Liver (tissue), 9 donors: ENCODE results near the gene KLF12. TPM values are rescaled to one million over a fixed set of nuclear protein-coding genes. Genes with fewer than 3 reads are reported as not detected.

Source experiments
- DNase-seq: peaks from one replicate; pipeline ENCODE4 v3.0.0-alpha.2; 2017; ENCODE audit warnings: low spot score
- H3K27ac ChIP-seq, 2 donors: one replicate each; pipeline ENCODE4 v1.7.0; 2013; ENCODE audit warnings: inconsistent platforms in 2 of 2, low read length in 2 of 2, control low read depth in 1 of 2, low read depth in 1 of 2, mild to moderate bottlenecking in 1 of 2
- H3K27me3 ChIP-seq, 4 donors: one replicate each; pipeline versions ENCODE4 v1.6.1 to v1.7.0; 2013; ENCODE audit warnings: low read length in 3 of 4, inconsistent platforms in 1 of 4, mild to moderate bottlenecking in 1 of 4, moderate library complexity in 1 of 4; ENCODE audit not compliant: control insufficient read depth in 4 of 4, insufficient read depth in 4 of 4
- H3K36me3 ChIP-seq, 4 donors: one replicate each; pipeline versions ENCODE4 v1.6.1 to v1.7.0; 2013; ENCODE audit warnings: low read length in 3 of 4, mild to moderate bottlenecking in 3 of 4, low read depth in 1 of 4, moderate library complexity in 1 of 4; ENCODE audit not compliant: control insufficient read depth in 4 of 4, insufficient read depth in 3 of 4
- H3K4me1 ChIP-seq, 4 donors: one replicate each; pipeline versions ENCODE4 v1.6.1 to v1.7.0; 2013; ENCODE audit warnings: low read length in 3 of 4, mild to moderate bottlenecking in 3 of 4, moderate library complexity in 1 of 4; ENCODE audit not compliant: control insufficient read depth in 4 of 4, insufficient read depth in 4 of 4
- H3K4me3 ChIP-seq, 3 donors: one replicate each; pipeline versions ENCODE4 v1.6.1 to v1.7.0; 2013; ENCODE audit warnings: low read length in 3 of 3, control low read depth in 1 of 3, low read depth in 1 of 3, mild to moderate bottlenecking in 1 of 3
- H3K9ac ChIP-seq, 2 donors: one replicate each; pipeline ENCODE4 v1.7.0; 2013; ENCODE audit warnings: low read length in 2 of 2, mild to moderate bottlenecking in 2 of 2, moderate library complexity in 2 of 2, control low read depth in 1 of 2, low read depth in 1 of 2
- H3K9me3 ChIP-seq, 4 donors: one replicate each; pipeline versions ENCODE4 v1.6.1 to v1.7.0; 2013; ENCODE audit warnings: low read length in 3 of 4; ENCODE audit not compliant: control insufficient read depth in 4 of 4
- EGR1 ChIP-seq, 2 donors: IDR thresholded peaks; 2 replicates each; pipeline ENCODE4 v1.6.1; 2016 to 2018; ENCODE audit warnings: antibody characterized with exemption in 2 of 2, low read depth in 2 of 2
- FOXA1 ChIP-seq: IDR thresholded peaks from 2 replicates; pipeline ENCODE4 v1.6.1; 2016; ENCODE audit warnings: antibody characterized with exemption
- HNF4A ChIP-seq, 2 donors: conservative IDR thresholded peaks; 2 replicates each; pipeline ENCODE4 v1.6.1; 2016; ENCODE audit warnings: antibody characterized with exemption in 2 of 2, mild to moderate bottlenecking in 2 of 2
- HNF4G ChIP-seq: IDR thresholded peaks from 2 replicates; pipeline ENCODE4 v1.6.1; 2016; ENCODE audit warnings: antibody characterized with exemption
- JUND ChIP-seq, 2 donors: IDR thresholded peaks; 2 replicates each; pipeline ENCODE4 v1.6.1; 2016; ENCODE audit warnings: antibody characterized with exemption in 2 of 2
- NR2F2 ChIP-seq: IDR thresholded peaks from 2 replicates; pipeline ENCODE4 v1.6.1; 2016; ENCODE audit warnings: antibody characterized with exemption
- REST ChIP-seq: IDR thresholded peaks from 2 replicates; pipeline ENCODE4 v1.6.1; 2016; ENCODE audit warnings: antibody characterized with exemption, mild to moderate bottlenecking
- SP1 ChIP-seq: IDR thresholded peaks from 2 replicates; pipeline ENCODE4 v1.6.1; 2018; ENCODE audit warnings: antibody characterized with exemption, mild to moderate bottlenecking
- TAF1 ChIP-seq: conservative IDR thresholded peaks from 2 replicates; pipeline ENCODE4 v1.6.1; 2016; ENCODE audit warnings: antibody characterized with exemption, mild to moderate bottlenecking
- YY1 ChIP-seq: IDR thresholded peaks from 2 replicates; pipeline ENCODE4 v1.6.1; 2016; ENCODE audit warnings: antibody characterized with exemption, mild to moderate bottlenecking
- WGBS: extraction: QIAGEN DNeasy Blood & Tissue Kit; methylation state at CpG from one replicate; pipeline ENCODE4 v1.1.7; 2013; 5-methylcytosine and 5-hydroxymethylcytosine counted together
- polyA plus RNA-seq, 2 donors: library from polyadenylated mRNA; stranded (reverse) in 1 of 2; unstranded in 1 of 2; fragments of 200-250 nt in 1 of 2; fragments of >200 nt in 1 of 2; fragmentation: Nextera tagmentation in 1 of 2; extraction: Ambion mirVana in 1 of 2; gene quantifications; one replicate each; pipeline versions ENCODE4 v1.2.1 to v1.2.3, GENCODE V29; 2013 to 2015
- total RNA-seq, 2 donors: library from RNA; depleted of rRNA; stranded (reverse); fragments of >200 nt; gene quantifications; one replicate each; pipeline ENCODE4 v1.2.3, GENCODE V29; 2014
- TF ChIP-seq, protein P1 (sequence below): IDR thresholded peaks from 2 replicates; pipeline ENCODE4 v1.6.1; 2016; ENCODE audit warnings: antibody characterized with exemption
- TF ChIP-seq, protein P2 (sequence below): IDR thresholded peaks from 2 replicates; pipeline ENCODE4 v1.6.1; 2016; ENCODE audit warnings: antibody characterized with exemption
- TF ChIP-seq, protein P3 (sequence below): IDR thresholded peaks from 2 replicates; pipeline ENCODE4 v1.6.1; 2016; ENCODE audit warnings: antibody characterized with exemption
- TF ChIP-seq, protein P4 (sequence below): fragments of 150-350 bp; IDR thresholded peaks from 2 replicates; pipeline ENCODE4 v1.5.1; 2017; ENCODE audit warnings: improper control_type of control experiment, low read depth, low read length; ENCODE audit not compliant: missing input control
- donor health status: healthy.
- donor health status: healthy.
- donor health status: healthy.
- donor health status: healthy.
- donor health status: healthy.

KLF12 gene
- total and polyA plus RNA-seq, 4 donors: 2.4 to 15.9 (median 11.3) TPM

GRCh38 chr13:74151859-74152258, 17.7 kb upstream of the KLF12 start:
- Histone ChIP-seq H3K27me3 (no peaks in the 10 kb centered on the region), H3K9me3 (no peaks in the 10 kb centered on the region), H3K36me3 (peaks cover 0 to 4% (median 0%) of the 10 kb centered on the region in 4 donors), H3K27ac (no peak overlapping the region), H3K4me3 (no peak overlapping the region), H3K9ac (no peak overlapping the region), H3K4me1 (peaks cover 0 to 2% (median 0%) of the 10 kb centered on the region in 4 donors)
- TF ChIP-seq NR2F2 (no peak), EGR1 (IDR thresholded peaks at IDR 0.05; ENCODE audit: low read depth in 2 of 2) (no peak), HNF4G (no peak), HNF4A (conservative IDR thresholded peaks at IDR 0.05) (no peak), TAF1 (no peak), SP1 (no peak), JUND (IDR thresholded peaks at IDR 0.05) (no peak), YY1 (no peak), REST (no peak)
- TF ChIP-seq, protein P1, sequence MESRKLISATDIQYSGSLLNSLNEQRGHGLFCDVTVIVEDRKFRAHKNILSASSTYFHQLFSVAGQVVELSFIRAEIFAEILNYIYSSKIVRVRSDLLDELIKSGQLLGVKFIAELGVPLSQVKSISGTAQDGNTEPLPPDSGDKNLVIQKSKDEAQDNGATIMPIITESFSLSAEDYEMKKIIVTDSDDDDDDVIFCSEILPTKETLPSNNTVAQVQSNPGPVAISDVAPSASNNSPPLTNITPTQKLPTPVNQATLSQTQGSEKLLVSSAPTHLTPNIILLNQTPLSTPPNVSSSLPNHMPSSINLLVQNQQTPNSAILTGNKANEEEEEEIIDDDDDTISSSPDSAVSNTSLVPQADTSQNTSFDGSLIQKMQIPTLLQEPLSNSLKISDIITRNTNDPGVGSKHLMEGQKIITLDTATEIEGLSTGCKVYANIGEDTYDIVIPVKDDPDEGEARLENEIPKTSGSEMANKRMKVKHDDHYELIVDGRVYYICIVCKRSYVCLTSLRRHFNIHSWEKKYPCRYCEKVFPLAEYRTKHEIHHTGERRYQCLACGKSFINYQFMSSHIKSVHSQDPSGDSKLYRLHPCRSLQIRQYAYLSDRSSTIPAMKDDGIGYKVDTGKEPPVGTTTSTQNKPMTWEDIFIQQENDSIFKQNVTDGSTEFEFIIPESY: no peak
- TF ChIP-seq, protein P2, sequence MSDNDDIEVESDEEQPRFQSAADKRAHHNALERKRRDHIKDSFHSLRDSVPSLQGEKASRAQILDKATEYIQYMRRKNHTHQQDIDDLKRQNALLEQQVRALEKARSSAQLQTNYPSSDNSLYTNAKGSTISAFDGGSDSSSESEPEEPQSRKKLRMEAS: no peak
- TF ChIP-seq, protein P3, sequence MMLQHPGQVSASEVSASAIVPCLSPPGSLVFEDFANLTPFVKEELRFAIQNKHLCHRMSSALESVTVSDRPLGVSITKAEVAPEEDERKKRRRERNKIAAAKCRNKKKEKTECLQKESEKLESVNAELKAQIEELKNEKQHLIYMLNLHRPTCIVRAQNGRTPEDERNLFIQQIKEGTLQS: no peak
- DNase-seq: no peak
- 51% methylated on average over 3 of the region's 3 CpGs for WGBS

GRCh38 chr13:74148352-74148751, 14.1 kb upstream of the KLF12 start:
- H3K9me3 ChIP-seq: no peaks in the 10 kb centered on the region
- H3K4me3 ChIP-seq: no peak overlapping the region
- no peak for DNase-seq
- WGBS: 78% methylated on average over 1 of the region's 1 CpG
- H3K27ac ChIP-seq: no peak overlapping the region
- H3K9ac ChIP-seq: no peak overlapping the region
- H3K4me1 ChIP-seq: peaks cover 0 to 2% (median 0%) of the 10 kb centered on the region in 4 donors
- TF ChIP-seq, protein P4, sequence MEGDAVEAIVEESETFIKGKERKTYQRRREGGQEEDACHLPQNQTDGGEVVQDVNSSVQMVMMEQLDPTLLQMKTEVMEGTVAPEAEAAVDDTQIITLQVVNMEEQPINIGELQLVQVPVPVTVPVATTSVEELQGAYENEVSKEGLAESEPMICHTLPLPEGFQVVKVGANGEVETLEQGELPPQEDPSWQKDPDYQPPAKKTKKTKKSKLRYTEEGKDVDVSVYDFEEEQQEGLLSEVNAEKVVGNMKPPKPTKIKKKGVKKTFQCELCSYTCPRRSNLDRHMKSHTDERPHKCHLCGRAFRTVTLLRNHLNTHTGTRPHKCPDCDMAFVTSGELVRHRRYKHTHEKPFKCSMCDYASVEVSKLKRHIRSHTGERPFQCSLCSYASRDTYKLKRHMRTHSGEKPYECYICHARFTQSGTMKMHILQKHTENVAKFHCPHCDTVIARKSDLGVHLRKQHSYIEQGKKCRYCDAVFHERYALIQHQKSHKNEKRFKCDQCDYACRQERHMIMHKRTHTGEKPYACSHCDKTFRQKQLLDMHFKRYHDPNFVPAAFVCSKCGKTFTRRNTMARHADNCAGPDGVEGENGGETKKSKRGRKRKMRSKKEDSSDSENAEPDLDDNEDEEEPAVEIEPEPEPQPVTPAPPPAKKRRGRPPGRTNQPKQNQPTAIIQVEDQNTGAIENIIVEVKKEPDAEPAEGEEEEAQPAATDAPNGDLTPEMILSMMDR: no peak
- TF ChIP-seq FOXA1: no peak
- TF ChIP-seq, protein P2: no peak
- no peaks in the 10 kb centered on the region for H3K27me3 ChIP-seq
- H3K36me3 ChIP-seq: no peaks in the 10 kb centered on the region
